KBM-7 (cell line): Measurements from ENCODE around the gene AOX1.
"Not testable (repeated sequence)": the region's sequence is repeated elsewhere in the genome, so short reads cannot be mapped to it uniquely, and the experiment has no call there.

ENCODE experiments used
- DNase-seq: peaks from one replicate; pipeline ENCODE4 v3.0.0-alpha.2; 2015
- in situ Hi-C: fragments of 300-500 bp; cut with MboI; formaldehyde crosslinking; loops from 2 replicates; pipeline ENCODE4 v1.14.3; 2020; ENCODE audit warnings: low sequenced_read_pairs, low pct_unique_long_range_greater_than_20kb, mixed read lengths

The AOX1 gene

DNA sequence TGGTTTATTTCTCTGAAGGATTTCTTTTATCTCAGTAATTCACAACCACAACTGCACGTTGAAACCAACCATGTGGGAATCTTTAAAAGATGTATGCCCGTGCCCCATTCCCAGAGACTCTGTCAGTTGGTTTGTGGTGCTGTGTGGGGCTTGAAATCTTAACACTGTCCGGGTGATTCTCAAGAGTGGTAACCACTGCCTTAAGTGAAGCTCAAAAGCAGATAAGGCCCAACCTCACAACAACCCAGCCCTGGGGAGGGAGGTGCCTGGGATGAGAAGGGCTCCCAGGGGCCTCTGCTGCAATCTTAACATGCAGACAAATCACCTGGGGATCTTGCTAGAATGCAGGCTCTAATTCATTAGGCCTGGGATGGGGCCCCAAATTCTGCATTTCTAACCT, 13.4 kb downstream of the AOX1 start:
- in situ Hi-C loops: no loop called here
- DNase-seq: no peak

DNA sequence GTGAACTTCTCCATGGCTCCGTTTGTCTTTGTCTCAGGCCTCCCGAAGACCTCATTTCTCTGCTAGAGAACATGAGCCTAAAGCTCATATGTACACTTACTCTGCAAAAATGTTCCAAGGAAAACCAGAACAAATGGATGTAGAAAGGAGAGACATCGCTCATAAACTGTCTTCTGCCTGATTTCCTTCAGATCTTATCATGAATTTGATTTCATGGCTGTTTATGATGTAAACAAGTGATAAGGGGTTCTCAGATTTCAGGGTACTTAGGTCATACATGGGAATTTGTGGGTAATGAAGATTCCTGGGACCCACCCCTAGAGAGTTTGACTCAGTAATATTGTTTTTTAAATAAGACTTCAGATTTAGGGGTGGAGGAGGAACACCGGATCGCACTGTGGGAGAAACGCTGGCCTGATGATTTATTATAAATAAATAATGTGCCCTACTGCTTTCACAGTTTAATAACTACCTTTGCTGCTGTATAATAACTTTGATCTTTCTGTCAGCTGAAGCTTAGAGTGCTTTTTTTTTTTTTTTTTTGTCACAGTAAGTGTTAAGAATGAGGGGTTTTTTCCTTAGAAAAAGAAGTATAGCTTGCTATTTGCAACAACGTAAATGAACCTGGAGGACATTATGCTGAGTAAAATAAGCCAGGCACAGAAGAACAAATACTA, 14.9 kb downstream of the AOX1 start:
- no peak for DNase-seq
- in situ Hi-C loops: no loop called here

DNA sequence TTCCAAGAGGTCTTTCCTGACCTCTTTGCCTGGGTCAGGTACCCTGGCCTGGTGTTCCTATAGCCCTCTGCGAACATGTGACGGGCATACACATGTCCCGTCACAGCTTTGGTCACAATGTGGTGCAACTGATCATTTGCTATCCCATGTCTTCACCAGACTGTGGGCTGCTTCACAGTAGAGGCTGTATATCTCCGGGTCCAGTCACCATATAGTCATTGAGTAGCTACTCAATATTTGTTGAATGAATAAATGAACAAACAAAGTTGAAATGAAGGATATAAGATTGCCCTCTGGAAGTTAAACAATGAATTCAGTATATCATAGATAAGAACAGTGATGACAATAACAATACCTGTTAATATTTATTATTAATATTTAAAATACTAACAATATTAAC, 16.8 kb downstream of the AOX1 start:
- in situ Hi-C loops: no loop called here
- DNase-seq: no peak

DNA sequence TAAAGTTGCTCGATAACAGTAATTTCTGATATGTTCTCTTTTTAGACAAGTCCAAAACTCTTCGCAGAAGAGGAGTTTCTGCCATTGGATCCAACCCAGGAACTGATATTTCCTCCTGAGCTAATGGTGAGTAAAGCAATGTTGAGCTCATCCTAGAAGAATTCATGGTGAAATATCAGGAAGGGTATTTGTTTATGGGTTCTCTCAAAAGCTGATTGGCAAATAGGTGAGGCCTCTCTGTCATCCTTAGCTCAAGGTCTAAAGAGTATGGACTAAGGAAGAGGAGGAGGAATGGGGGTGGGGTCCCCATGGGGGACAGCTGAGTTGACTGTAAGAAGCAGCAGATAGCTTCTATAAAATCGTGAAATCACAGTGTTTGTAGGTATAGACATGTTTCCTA, 18.2 kb downstream of the AOX1 start:
- no peak for DNase-seq

DNA sequence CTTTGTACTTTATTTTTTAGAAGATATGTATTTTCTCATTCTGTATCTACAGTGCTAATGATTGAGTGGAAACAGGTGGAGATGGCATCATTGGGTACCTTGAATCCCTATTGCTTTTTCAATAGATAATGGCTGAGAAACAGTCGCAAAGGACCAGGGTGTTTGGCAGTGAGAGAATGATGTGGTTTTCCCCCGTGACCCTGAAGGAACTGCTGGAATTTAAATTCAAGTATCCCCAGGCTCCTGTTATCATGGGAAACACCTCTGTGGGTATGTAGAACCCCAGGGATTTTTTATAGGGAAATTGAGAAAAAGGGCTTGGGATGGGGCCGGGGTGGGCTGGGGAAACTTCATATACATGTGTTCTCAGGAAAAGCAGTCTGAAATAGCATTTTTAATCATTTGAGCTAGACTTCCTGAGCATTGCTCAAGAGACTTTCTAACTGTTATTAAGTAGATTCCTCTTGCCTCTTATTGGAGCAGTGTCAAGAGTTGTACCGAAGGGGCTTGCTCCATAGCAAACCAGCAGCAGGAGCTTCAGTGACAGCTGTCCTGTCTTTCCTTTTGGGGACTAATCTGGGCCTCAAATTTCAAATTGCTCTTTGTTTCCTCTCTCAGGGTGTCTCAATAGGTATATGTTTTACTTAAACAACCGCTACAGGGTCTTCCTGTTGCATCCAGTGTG, 18.9 kb downstream of the AOX1 start:
- in situ Hi-C loops: no loop called here
- no peak for DNase-seq

More for the DNA sequence above, 18.2 kb downstream of the AOX1 start:
- in situ Hi-C loops: no loop called here

DNA sequence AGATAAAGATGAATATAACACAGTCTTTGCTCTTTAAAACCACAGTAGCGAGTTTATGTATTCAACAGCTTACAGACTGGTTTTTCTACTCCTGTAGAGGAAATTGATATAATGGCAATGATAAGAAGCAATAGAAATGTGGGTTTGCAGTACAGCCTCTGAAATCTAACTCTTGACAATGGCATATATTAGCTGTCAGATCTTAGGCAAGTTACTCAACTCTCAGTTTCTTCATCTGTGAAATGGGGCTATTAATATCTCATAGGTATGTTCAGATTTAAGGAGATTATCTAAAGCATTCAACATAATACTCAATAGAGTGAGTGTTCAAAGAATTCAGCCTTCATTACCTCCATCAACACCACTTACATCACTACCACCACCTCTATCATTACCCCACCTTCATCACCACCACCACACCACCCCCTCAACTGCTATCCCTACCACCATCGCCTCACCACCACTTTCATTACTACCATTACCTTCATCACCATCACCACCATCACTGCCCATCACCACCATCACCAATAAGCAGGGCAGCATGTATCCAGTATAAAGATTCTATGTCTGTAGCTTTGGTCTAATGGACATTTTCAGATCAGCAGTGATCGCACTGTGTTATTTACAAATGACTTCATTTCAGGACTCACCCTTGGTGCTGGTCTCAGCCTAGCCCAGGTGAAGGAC, 22.7 kb downstream of the AOX1 start:
- in situ Hi-C loops: no loop called here
- no peak for DNase-seq

DNA sequence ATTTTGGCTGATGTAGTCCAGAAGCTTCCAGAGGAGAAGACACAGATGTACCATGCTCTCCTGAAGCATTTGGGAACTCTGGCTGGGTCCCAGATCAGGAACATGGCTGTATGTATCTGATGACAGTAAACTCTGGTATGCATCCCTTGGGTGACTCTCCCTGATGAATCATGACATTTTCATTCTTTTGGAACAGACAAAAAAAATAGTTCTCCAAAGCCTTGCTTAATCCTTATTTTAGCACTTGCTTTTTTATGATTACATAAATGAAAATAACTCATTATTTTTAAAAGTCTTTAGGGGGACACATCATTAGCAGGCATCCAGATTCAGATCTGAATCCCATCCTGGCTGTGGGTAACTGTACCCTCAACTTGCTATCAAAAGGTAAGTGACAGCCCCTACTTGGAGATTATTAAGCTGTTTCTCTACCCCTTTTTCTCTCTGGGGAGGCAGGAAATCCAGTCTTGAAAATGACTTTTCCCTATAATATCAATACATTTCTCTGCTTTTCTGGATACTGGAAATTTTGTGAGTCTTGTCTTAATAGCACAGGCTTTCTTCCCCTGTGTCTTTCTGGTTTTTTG, 23.3 kb downstream of the AOX1 start:
- in situ Hi-C loops: no loop called here
- DNase-seq: no peak

DNA sequence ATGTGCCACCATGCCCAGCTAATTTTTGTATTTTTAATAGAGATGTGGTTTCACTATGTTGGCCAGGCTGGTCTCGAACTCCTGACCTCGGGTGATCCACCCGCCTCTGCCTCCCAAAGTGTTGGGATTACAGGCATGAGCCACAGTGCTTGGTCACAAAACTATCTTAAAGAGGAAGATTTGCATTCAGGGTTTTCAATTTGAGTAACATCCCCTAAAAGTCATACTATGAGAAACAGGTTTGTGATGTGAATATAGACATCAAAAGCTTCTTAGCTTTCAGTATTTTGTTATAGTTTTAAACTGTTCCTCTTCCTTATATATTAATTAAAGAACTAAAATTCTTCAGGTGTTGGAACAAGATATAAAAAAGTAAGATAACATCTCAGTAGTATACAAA, 24.4 kb downstream of the AOX1 start:
- in situ Hi-C loops, DNase-seq: not testable (repeated sequence)

DNA sequence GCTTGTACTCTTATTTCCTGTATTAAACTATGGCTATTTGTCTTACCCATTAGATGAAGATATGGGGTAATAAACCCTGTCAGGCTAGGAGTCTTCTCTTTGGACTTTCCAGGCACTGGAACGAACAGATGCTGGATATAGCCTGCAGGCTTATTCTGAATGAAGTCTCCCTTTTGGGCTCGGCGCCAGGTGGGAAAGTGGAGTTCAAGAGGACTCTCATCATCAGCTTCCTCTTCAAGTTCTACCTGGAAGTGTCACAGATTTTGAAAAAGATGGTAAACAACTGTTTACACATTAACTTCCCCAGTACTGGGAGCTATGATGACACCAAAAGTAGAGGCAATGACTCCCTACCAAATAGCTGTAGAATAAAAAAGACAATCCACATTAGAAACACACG, 27.9 kb downstream of the AOX1 start:
- DNase-seq: no peak
- in situ Hi-C loops: no loop called here

DNA sequence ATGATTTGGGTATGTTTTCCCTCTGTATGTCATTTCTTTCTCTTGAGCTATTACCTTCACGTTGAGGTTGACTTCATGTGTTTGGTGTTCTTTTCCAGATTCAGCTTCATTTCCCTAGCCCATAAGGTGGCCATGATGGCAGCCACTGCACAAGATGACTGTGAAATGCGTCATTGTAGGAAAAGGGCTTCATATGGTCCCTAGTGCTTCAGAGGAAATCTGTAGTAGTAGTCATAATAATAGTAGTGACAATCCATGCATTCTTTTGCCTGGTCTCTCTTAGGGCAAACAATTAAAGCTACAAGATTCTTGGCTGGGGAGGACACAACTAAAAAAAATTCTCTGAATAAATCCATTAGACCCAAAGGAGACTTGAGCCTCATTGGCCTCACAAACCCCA, 28.4 kb downstream of the AOX1 start:
- in situ Hi-C loops: no loop called here
- no peak for DNase-seq

DNA sequence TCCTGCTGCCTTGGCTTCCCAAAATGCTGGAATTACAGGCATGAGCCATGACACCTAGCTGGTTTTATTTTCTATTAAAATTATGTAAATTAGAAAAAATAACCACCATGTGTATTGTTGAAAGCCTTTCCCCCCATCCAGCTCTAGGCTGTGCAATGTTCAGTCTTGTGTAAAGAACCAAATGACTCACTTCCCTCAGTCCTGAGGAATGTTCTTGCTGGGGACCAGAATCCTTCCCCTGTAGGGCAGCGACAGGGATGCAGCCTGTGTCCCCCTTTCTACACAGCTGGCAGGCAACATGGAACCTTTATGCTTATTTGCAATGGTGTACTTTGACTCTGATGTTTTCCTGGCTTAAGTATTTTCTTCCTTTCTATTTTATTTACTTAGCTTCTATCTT, 29.4 kb downstream of the AOX1 start:
- in situ Hi-C loops: no loop called here
- DNase-seq: peak; percentile 24

DNA sequence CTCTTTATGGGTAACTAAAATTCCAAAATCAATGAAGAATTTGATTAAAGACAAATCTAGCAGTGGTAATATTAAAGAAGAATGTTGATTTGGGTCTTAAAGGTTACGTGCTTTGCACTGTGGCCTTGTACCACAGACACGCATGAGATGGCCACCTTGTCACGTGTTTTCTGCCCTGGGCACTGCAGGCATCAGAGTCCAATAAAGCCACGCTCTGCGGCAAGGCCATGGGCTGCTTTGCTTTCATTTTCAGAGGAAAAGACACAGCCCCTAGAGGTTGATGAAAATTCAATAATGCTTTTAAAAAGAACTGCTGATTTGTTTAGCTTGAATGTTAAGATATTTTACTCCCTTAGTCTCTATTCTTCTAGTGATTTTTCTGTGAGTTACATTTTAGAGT, 30.4 kb downstream of the AOX1 start:
- no peak for DNase-seq

DNA sequence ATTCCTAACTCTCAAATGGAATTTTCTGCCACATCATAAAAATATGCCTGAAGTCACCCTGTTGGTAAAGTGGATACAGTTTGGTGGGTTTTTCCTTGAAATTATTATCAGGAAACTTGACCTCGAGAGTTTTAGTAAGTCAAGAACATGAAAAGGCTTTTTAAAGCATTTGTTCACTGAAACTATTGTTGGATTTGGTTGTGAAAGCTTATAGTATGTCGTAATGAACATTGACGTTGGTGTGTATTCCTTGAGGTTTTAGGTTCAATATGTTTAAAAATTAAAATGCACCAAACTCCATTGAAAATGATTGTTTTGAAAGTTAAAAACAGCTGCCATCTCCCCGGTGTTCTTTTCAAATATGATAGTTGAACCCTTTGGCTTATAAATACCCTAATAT, 30.8 kb downstream of the AOX1 start:
- DNase-seq: no peak
- in situ Hi-C loops: no loop called here

More for the DNA sequence above, 30.4 kb downstream of the AOX1 start:
- in situ Hi-C loops: no loop called here

DNA sequence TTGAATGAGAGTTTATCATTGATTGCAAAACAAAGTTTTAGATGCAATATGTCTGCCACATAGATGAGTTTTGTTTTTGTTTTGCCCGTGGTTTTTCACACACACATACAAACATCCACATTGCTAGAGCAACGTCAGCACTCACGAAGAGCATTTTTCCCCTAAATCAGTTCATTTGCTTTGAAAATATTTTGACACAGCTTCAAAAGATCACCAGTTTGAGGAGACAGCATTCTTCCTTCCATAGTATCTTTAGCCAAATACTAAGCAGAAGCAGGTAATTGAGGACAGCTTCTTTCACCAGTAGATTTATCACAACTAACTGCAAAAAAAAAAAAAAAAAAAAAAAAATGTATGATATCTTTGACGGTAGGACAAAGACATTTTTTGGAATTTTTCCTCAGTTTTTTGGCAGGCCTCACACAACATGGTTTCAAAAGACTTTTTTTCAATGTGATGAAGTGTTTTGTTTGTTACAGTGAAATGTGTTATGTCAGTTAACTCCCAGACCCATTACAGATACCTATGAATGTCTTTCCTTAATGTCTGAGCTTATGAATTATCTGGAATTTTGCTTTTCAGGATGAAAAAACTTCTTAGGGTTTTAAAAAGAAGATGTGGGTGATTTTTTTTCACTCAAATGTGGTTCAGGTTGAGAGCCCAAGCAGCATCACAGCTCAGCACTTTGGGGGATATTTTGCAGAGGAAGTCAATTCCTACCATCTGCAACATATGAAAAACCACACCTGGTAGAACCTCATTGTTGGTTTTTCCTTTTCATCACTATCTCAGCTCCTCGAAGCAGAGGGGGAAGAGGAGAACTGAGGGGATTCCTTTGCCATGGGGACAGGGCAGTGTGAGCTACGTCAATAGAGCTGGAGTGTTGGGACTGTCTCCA, 31.6 kb downstream of the AOX1 start:
- DNase-seq: no peak

DNA sequence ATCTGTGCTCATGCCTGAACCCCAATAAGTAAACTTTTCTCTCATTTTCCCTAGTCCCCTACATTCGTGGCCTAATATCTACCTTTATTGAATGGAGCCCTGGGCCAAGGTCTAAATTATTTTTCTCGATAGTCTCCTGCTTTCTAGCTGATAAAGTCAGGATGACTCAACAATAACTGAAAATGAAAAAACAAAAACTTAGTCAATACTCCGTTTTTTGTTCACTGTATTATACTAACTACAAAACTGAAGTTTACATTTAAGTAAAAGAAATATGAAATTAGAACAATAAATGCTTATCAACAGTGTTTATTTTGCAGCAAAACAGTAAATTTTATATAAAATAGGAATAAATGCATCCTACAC, 32.2 kb downstream of the AOX1 start:
- in situ Hi-C loops: no loop called here
- DNase-seq: no peak

More for the DNA sequence above, 31.6 kb downstream of the AOX1 start:
- in situ Hi-C loops: no loop called here

DNA sequence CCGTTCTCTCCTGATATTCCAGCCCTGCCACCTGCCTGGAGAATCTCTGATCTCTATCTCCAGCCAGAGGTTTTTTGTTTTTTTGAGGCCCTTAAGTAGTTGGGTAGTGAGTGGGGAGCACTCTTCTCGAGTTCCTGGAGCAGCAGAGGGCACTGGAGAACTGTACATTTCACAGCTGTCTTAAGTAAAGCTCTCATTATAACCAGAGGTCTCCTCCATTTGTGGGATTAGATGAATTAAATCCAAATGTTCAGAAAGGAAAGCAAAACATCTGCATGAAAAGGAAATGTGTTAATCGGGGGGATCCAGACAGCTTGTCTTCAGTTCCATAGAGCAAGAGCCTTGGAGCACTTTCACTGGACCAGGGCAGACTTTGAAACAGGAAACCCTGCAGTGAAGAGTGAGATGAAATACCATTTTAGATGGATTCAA, 32.8 kb downstream of the AOX1 start:
- peak; percentile 46 for DNase-seq

DNA sequence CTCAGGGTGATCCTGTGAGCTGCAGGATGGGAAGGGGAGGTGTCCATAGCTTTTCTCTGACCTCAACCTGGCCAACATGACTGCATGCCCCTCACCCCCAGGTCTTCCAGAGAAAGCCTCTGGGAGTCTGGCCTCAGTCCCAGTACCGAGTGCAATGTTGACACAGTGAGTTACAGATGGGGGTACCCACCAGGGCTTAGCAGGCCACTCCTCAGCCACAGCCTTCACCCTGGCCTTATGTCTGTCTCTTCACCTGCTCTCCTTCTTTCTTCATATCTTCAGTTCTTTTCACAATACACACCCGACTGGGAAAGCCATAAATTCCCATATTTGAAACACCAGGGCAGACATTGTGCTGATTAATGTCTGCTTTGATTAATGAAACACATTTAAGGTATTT, 33.5 kb downstream of the AOX1 start:
- in situ Hi-C loops: no loop called here
- DNase-seq: no peak

More for the DNA sequence above, 32.8 kb downstream of the AOX1 start:
- in situ Hi-C loops: no loop called here

DNA sequence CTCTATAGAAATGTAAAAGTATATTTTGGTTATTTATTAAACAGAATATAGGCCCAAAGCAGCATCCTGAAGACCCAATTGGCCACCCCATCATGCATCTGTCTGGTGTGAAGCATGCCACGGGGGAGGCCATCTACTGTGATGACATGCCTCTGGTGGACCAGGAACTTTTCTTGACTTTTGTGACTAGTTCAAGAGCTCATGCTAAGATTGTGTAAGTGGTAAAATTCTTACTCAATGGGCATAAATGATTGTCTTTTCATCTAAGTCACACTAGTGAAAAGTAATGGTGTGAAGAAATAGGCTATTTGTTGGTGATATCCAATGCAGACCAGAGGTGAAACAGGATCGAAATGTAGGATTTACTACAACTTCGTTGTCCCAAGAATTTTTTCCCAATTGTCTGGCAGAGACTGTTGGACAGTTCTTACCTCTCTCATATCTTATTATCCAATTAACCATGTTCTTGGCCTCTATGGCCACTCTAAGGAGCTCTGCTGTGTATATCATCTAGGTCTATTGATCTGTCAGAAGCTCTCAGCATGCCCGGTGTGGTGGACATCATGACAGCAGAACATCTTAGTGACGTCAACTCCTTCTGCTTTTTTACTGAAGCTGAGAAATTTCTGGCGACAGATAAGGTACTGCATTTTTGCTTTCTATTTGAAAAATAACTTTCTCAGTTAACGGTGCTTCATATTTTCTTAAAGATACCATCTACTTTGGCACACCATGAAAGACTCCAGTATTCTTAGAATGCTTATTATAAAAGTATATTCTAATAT, 35.0 kb downstream of the AOX1 start:
- in situ Hi-C loops: no loop called here
- DNase-seq: no peak
